SK-N-MC (cell line): ENCODE measurements around the gene FAR2.

Experiments
- EZH2 ChIP-seq: fragments of 200-600 bp; sonication (generic); IDR thresholded peaks from one replicate; pipeline ENCODE4 v1.6.1; 2017; ENCODE audit warnings: antibody characterized with exemption
- FOXP2 ChIP-seq: optimal IDR thresholded peaks from 2 replicates; pipeline ENCODE3; 2011; ENCODE audit warnings: mild to moderate bottlenecking, moderate library complexity; ENCODE audit not compliant: insufficient read depth; ENCODE audit errors: extremely low read length, control extremely low read depth
- POLR2AphosphoS5 ChIP-seq: IDR thresholded peaks from 2 replicates; pipeline ENCODE4 v1.6.1; 2012; ENCODE audit warnings: mild to moderate bottlenecking, low read depth, low read length, borderline replicate concordance

GRCh38 chr12:29164477-29165393 lies 15.7 kb downstream of the FAR2 start:
- TF ChIP-seq POLR2AphosphoS5 (no peak), EZH2 (no peak), FOXP2 (no peak)
